Mucosa of stomach (tissue), 1 donor: ENCODE data around the gene SPATA2.

Source experiments
- H3K27me3 ChIP-seq: one replicate; pipeline ENCODE4 v1.7.0; 2013; ENCODE audit warnings: mild to moderate bottlenecking, low read length; ENCODE audit not compliant: control insufficient read depth, insufficient read depth
- H3K36me3 ChIP-seq: one replicate; pipeline ENCODE4 v1.7.0; 2013; ENCODE audit warnings: low read length; ENCODE audit not compliant: control insufficient read depth, insufficient read depth
- H3K4me1 ChIP-seq: one replicate; pipeline ENCODE4 v1.7.0; 2013; ENCODE audit warnings: mild to moderate bottlenecking, low read length; ENCODE audit not compliant: control insufficient read depth, insufficient read depth
- H3K4me3 ChIP-seq: one replicate; pipeline ENCODE4 v1.7.0; 2013; ENCODE audit warnings: low read length
- H3K9ac ChIP-seq: one replicate; pipeline ENCODE4 v1.7.0; 2013; ENCODE audit warnings: mild to moderate bottlenecking, low read length, moderate library complexity
- H3K9me3 ChIP-seq: one replicate; pipeline ENCODE4 v1.7.0; 2013; ENCODE audit warnings: mild to moderate bottlenecking, low read length, moderate library complexity; ENCODE audit not compliant: control insufficient read depth
- donor health status: Pancreatic carcinoma.

SPATA2 gene

GRCh38 chr20:49919461-49919860, 4.1 kb upstream of the SPATA2 start:
- H3K9ac ChIP-seq = no peak overlapping the region

GRCh38 chr20:49919009-49919408, 3.7 kb upstream of the SPATA2 start:
- Histone ChIP-seq H3K27me3 (no peaks in the 10 kb centered on the region), H3K9me3 (no peaks in the 10 kb centered on the region), H3K4me3 (no peak overlapping the region), H3K36me3 (no peaks in the 10 kb centered on the region), H3K9ac (no peak overlapping the region), H3K4me1 (peaks cover 20% of the 10 kb centered on the region)

More at GRCh38 chr20:49919461-49919860, 4.1 kb upstream of the SPATA2 start:
- H3K4me1 ChIP-seq = peaks cover 20% of the 10 kb centered on the region
- no peaks in the 10 kb centered on the region for H3K27me3 ChIP-seq
- no peaks in the 10 kb centered on the region for H3K9me3 ChIP-seq
- H3K36me3 ChIP-seq = no peaks in the 10 kb centered on the region
- no peak overlapping the region for H3K4me3 ChIP-seq

- H3K9me3 ChIP-seq = no peaks in the 10 kb centered on the region
- H3K36me3 ChIP-seq = no peaks in the 10 kb centered on the region
- H3K9ac ChIP-seq = no peak overlapping the region
- no peaks in the 10 kb centered on the region for H3K27me3 ChIP-seq
- H3K4me1 ChIP-seq = peaks cover 22% of the 10 kb centered on the region
- no peak overlapping the region for H3K4me3 ChIP-seq
Observed at GRCh38 chr20:49918446-49918845, 3.1 kb upstream of the SPATA2 start.

- Histone ChIP-seq H3K36me3 (no peaks in the 10 kb centered on the region), H3K9ac (peak overlapping the region; percentile 97), H3K4me3 (peak overlapping the region; percentile 97), H3K9me3 (no peaks in the 10 kb centered on the region), H3K27me3 (no peaks in the 10 kb centered on the region), H3K4me1 (peaks cover 23% of the 10 kb centered on the region)
Observed at GRCh38 chr20:49916146-49917002, 1.0 kb upstream of the SPATA2 start.

GRCh38 chr20:49915118-49915379, 280 bp downstream of the SPATA2 start:
- Histone ChIP-seq H3K4me3 (peak overlapping the region; percentile 97), H3K9me3 (no peaks in the 10 kb centered on the region), H3K4me1 (peaks cover 35% of the 10 kb centered on the region), H3K9ac (peak overlapping the region; percentile 97), H3K27me3 (no peaks in the 10 kb centered on the region), H3K36me3 (no peaks in the 10 kb centered on the region)

- Histone ChIP-seq H3K36me3 (no peaks in the 10 kb centered on the region), H3K9me3 (no peaks in the 10 kb centered on the region), H3K27me3 (no peaks in the 10 kb centered on the region), H3K4me3 (peak overlapping the region; percentile 97), H3K9ac (peak overlapping the region; percentile 97), H3K4me1 (peaks cover 40% of the 10 kb centered on the region)
Observed at GRCh38 chr20:49914310-49915117, 815 bp downstream of the SPATA2 start.

- Histone ChIP-seq H3K4me1 (peaks cover 50% of the 10 kb centered on the region), H3K4me3 (no peak overlapping the region), H3K27me3 (no peaks in the 10 kb centered on the region)
Observed at GRCh38 chr20:49913399-49914047, 1.8 kb downstream of the SPATA2 start.

GRCh38 chr20:49910340-49910706, 5.0 kb downstream of the SPATA2 start:
- Histone ChIP-seq H3K9ac (peak overlapping the region; percentile 70), H3K36me3 (no peaks in the 10 kb centered on the region), H3K27me3 (no peaks in the 10 kb centered on the region), H3K4me1 (peaks cover 52% of the 10 kb centered on the region), H3K9me3 (no peaks in the 10 kb centered on the region), H3K4me3 (no peak overlapping the region)

More at GRCh38 chr20:49913399-49914047, 1.8 kb downstream of the SPATA2 start:
- Histone ChIP-seq H3K9me3 (no peaks in the 10 kb centered on the region), H3K9ac (no peak overlapping the region), H3K36me3 (no peaks in the 10 kb centered on the region)

GRCh38 chr20:49909499-49910339, 5.6 kb downstream of the SPATA2 start:
- H3K9ac ChIP-seq = peak overlapping the region; percentile 70
- H3K4me3 ChIP-seq = no peak overlapping the region
- no peaks in the 10 kb centered on the region for H3K9me3 ChIP-seq
- peaks cover 52% of the 10 kb centered on the region for H3K4me1 ChIP-seq
- no peaks in the 10 kb centered on the region for H3K36me3 ChIP-seq
- no peaks in the 10 kb centered on the region for H3K27me3 ChIP-seq

- Histone ChIP-seq H3K4me1 (peaks cover 38% of the 10 kb centered on the region), H3K27me3 (no peaks in the 10 kb centered on the region), H3K36me3 (peaks cover 6% of the 10 kb centered on the region), H3K9me3 (no peaks in the 10 kb centered on the region), H3K9ac (no peak overlapping the region), H3K4me3 (no peak overlapping the region)
Observed at GRCh38 chr20:49908258-49908565, 7.1 kb downstream of the SPATA2 start.

GRCh38 chr20:49907405-49908257, 7.7 kb downstream of the SPATA2 start:
- H3K4me3 ChIP-seq = no peak overlapping the region
- H3K27me3 ChIP-seq = no peaks in the 10 kb centered on the region
- no peak overlapping the region for H3K9ac ChIP-seq
- no peaks in the 10 kb centered on the region for H3K9me3 ChIP-seq
- peaks cover 34% of the 10 kb centered on the region for H3K4me1 ChIP-seq
- peaks cover 6% of the 10 kb centered on the region for H3K36me3 ChIP-seq
